ENCODE results near the gene XRCC1.

- TF ChIP-seq, protein P1, sequence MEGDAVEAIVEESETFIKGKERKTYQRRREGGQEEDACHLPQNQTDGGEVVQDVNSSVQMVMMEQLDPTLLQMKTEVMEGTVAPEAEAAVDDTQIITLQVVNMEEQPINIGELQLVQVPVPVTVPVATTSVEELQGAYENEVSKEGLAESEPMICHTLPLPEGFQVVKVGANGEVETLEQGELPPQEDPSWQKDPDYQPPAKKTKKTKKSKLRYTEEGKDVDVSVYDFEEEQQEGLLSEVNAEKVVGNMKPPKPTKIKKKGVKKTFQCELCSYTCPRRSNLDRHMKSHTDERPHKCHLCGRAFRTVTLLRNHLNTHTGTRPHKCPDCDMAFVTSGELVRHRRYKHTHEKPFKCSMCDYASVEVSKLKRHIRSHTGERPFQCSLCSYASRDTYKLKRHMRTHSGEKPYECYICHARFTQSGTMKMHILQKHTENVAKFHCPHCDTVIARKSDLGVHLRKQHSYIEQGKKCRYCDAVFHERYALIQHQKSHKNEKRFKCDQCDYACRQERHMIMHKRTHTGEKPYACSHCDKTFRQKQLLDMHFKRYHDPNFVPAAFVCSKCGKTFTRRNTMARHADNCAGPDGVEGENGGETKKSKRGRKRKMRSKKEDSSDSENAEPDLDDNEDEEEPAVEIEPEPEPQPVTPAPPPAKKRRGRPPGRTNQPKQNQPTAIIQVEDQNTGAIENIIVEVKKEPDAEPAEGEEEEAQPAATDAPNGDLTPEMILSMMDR (IDR thresholded peaks at IDR 0.05), result no peak
- no peak for TF ChIP-seq POLR2A (IDR thresholded peaks at IDR 0.05)
These were observed 52.4 kb downstream of the XRCC1 start for GRCh38 chr19:43522929-43523328.

Measured in heart left ventricle (tissue), 13 donors.